HG03196 (cell line): ENCODE data around the gene ZFYVE28.
"Not testable (repeated sequence)": the region's sequence is repeated elsewhere in the genome, so short reads cannot be mapped to it uniquely, and the experiment has no call there.

ENCODE experiments used
- ATAC-seq: cut with Tn5 transposase; IDR thresholded peaks from one replicate; pipeline ENCODE4 v1.9.1; 2021; ENCODE audit not compliant: unreplicated experiment

Gene ZFYVE28

GRCh38 chr4:2446656-2447564 lies 28.5 kb upstream of the ZFYVE28 start:
- no peak for ATAC-seq

- ATAC-seq, result no peak
Observed at GRCh38 chr4:2445571-2445970, 27.1 kb upstream of the ZFYVE28 start.

GRCh38 chr4:2445130-2445529 lies 26.7 kb upstream of the ZFYVE28 start:
- ATAC-seq, result no peak

GRCh38 chr4:2443956-2444740 lies 25.7 kb upstream of the ZFYVE28 start:
- no peak for ATAC-seq

GRCh38 chr4:2443061-2443730 lies 24.8 kb upstream of the ZFYVE28 start:
- no peak for ATAC-seq

- no peak for ATAC-seq
Observed at GRCh38 chr4:2442175-2442993, 23.9 kb upstream of the ZFYVE28 start.

- peak; percentile 79 for ATAC-seq
Observed at GRCh38 chr4:2441393-2442174, 23.1 kb upstream of the ZFYVE28 start.

- ATAC-seq, result no peak
Observed at GRCh38 chr4:2438822-2439718, 20.6 kb upstream of the ZFYVE28 start.

- no peak for ATAC-seq
Observed at GRCh38 chr4:2437475-2438215, 19.2 kb upstream of the ZFYVE28 start.

GRCh38 chr4:2436761-2437474 lies 18.5 kb upstream of the ZFYVE28 start:
- ATAC-seq, result no peak

- ATAC-seq, result no peak
Observed at GRCh38 chr4:2436301-2436700, 17.9 kb upstream of the ZFYVE28 start.

GRCh38 chr4:2434420-2434819 lies 16.0 kb upstream of the ZFYVE28 start:
- ATAC-seq, result no peak

- no peak for ATAC-seq
Observed at GRCh38 chr4:2433609-2434350, 15.3 kb upstream of the ZFYVE28 start.

- ATAC-seq, result no peak
Observed at GRCh38 chr4:2432991-2433530, 14.6 kb upstream of the ZFYVE28 start.

- no peak for ATAC-seq
Observed at GRCh38 chr4:2432004-2432403, 13.6 kb upstream of the ZFYVE28 start.

GRCh38 chr4:2429945-2430757 lies 11.7 kb upstream of the ZFYVE28 start:
- ATAC-seq, result not testable (repeated sequence)
